GM10266 (cell line): ENCODE results near the gene SORBS2.
A peak's percentile ranks its signal among the peaks of the same experiment; 100 is the strongest.

Experiments used
- DNase-seq: peaks from one replicate; pipeline ENCODE4 v3.0.0; 2012; ENCODE audit errors: extremely low spot score
- TF ChIP-seq, protein P1 (sequence below): IDR thresholded peaks from 2 replicates; pipeline ENCODE4 v1.5.1; 2012; ENCODE audit warnings: mild to moderate bottlenecking, low read depth; ENCODE audit not compliant: control insufficient read depth, insufficient read depth; ENCODE audit errors: missing control alignments

SORBS2 gene

DNA sequence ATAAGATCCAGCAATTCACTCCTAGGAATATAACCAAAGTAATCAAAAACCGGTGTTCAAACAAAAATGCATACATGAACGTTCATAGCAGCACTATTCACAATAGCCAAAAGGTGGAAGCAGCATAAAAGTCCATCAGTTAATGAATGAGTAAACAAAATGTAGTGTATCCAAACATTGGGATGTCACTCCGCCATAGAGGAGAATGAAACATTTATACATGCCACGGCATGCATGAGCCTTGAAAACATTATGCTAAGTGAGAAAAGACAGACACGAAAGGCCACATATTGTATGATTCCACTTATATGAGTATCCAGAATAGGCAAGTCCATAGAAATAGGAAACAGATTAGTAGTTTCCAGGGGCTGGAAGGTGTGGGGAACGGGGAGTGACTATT, 265.7 kb downstream of the SORBS2 start:
- TF ChIP-seq, protein P1, sequence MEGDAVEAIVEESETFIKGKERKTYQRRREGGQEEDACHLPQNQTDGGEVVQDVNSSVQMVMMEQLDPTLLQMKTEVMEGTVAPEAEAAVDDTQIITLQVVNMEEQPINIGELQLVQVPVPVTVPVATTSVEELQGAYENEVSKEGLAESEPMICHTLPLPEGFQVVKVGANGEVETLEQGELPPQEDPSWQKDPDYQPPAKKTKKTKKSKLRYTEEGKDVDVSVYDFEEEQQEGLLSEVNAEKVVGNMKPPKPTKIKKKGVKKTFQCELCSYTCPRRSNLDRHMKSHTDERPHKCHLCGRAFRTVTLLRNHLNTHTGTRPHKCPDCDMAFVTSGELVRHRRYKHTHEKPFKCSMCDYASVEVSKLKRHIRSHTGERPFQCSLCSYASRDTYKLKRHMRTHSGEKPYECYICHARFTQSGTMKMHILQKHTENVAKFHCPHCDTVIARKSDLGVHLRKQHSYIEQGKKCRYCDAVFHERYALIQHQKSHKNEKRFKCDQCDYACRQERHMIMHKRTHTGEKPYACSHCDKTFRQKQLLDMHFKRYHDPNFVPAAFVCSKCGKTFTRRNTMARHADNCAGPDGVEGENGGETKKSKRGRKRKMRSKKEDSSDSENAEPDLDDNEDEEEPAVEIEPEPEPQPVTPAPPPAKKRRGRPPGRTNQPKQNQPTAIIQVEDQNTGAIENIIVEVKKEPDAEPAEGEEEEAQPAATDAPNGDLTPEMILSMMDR, result no peak
- DNase-seq, result no peak

DNA sequence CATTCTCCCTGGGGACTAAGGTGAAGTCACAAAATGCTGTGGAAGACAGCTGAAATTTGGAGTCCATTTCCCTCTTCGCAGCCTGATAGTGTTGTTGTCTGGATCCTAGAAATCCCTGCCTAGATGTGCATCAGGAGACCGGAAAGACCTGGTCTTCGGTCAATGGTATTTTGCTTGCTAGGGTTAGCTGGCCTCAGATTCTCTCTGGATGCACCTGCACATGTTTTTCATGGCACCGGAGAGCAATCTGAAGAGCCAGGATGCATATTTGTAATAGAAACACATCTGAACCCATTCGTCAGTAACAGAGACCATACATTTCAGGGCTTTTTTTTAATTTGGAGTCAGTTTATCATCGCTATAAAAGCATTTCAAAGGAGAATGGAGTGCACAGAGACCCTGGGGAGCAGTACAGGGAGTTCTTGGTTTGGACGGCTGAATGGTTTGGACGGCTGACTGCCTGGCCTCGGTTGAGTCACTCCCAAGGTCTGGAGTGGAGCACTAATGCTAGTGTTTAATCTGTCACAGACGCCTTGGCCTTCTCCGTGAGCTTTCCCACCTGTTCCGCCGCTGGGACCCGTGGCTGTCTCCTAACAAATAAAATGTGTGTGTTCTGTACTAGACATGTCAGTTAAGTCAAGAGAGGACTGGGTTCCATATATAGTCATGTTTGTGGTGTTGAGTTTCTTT, 269.2 kb downstream of the SORBS2 start:
- TF ChIP-seq, protein P1, result no peak
- no peak for DNase-seq

DNA sequence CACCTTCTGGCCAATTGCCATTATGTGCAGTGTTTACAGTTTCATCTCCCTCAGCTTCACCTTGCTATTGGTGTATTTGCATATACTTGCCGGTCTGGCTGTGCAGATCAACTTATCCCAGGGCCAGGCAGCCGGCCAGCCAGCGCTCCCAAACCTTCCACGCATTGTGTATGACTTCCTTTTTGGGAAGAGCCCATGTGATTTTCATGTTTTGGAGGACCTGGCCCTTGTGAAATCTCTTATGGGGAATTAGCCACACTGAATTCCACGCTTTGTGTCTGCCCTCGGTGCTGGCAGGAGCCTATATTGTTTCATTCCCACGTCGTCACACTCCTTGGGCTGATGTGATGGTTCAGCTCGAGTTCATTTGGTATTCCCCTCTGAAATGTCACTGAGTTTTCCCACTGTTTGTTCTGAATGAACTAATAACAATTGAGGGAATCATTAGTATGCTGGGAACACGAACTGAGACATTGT, 270.7 kb downstream of the SORBS2 start:
- DNase-seq, result no peak
- TF ChIP-seq, protein P1, result no peak

DNA sequence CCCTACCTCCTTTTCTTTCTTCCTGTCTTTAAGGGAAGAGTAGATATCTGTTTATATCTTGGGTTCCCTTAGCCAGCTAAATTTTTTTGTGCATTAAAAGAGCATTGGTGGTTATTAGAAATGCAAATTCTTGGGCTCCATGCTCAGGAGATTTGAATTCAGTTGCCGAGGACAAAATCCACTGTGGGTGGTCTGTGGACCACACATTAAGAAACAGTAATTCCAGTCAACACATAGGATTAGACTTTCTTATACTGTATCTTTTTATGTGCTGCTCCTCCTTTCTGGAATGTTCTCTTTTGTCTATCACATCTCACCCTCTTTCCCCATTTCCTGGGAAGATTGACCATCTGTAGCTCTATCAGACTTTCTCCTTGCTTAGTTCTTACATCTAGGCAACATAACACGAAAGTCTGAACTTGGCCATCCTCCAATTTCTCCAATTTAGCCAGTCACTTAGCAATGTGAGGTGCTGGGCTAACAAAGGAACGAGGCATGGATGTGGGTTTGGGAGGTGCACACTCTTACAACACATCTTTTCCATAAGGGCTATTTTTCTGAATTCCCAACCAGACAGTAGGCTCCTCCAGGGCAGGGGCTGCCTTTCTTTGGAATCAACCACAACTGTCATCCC, 271.4 kb downstream of the SORBS2 start:
- TF ChIP-seq, protein P1, result no peak

DNA sequence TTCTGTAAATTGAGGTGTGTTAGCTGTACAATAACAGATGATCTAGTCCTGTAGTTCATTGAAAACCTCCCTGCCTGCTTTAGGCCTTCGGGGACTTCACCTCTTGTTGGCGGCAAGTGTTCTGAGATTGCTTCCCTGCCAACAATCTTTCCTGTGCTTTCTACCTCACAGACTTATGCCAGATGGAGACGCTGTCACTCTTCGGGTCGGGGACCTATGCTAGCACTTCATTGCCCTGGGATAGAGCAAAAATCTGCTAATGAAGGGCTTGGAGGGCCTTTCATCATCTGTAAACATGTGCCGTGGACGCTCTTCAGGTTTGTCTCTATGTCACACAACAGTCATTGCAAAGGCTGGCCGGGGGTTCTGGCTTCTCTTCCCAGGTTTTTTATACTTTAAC, 272.0 kb downstream of the SORBS2 start:
- no peak for DNase-seq
- TF ChIP-seq, protein P1, result no peak

More for the DNA sequence above, 271.4 kb downstream of the SORBS2 start:
- DNase-seq, result no peak

DNA sequence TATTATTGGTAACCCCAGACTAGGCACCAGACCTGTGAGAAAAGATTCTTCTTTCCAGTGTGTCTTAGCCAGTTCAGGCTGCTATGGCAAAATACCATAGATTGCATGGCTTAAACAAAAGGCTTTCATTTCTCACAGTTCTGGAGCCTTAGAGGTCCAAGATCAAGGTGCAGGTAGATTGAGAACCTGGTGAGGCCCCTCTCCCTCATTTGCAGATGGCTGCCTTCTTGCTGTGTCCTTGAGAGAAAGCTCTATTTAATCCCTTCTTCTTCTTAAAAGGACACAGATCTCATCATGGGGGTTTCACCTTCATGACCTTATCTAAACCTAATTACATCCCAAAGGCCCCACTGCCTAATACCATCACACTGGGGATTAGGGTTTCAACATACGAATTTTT, 273.2 kb downstream of the SORBS2 start:
- no peak for DNase-seq
- TF ChIP-seq, protein P1, result no peak

DNA sequence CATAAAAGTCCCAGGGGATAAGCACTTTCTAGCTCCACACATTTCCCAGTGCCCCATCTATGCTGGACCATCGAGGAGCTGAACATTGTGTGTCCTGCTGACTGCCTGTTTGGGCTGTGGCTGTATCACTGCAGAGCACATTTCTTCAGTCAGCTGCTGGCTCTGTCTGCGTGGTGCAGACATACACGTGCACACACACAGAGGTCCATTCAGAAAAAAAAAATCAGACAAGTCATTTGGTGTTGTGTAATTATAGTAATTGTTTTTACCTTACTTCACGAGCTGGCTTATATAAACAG, 275.6 kb downstream of the SORBS2 start:
- peak; percentile 30 for DNase-seq

More for the DNA sequence above, 275.6 kb downstream of the SORBS2 start:
- TF ChIP-seq, protein P1, result no peak
